GM21515 (cell line): ENCODE results near the gene ASPDH.
"Not testable (repeated sequence)": the region's sequence is repeated elsewhere in the genome, so short reads cannot be mapped to it uniquely, and the experiment has no call there.

Experiments
- ATAC-seq: cut with Tn5 transposase; IDR thresholded peaks from one replicate; pipeline ENCODE4 v1.9.1; 2021; ENCODE audit not compliant: unreplicated experiment

The ASPDH gene

GRCh38 chr19:50480281-50481111 lies 33.2 kb downstream of the ASPDH start:
- no peak for ATAC-seq

GRCh38 chr19:50479761-50480251 lies 33.9 kb downstream of the ASPDH start:
- no peak for ATAC-seq

- ATAC-seq, result no peak
Measured at GRCh38 chr19:50478901-50479715, 34.6 kb downstream of the ASPDH start.

GRCh38 chr19:50477751-50478515 lies 35.8 kb downstream of the ASPDH start:
- no peak for ATAC-seq

- ATAC-seq, result no peak
Measured at GRCh38 chr19:50476907-50477238, 36.8 kb downstream of the ASPDH start.

GRCh38 chr19:50476224-50476906 lies 37.3 kb downstream of the ASPDH start, which contains the start of the genes EMC10 and GARIN5A:
EMC10 (plus strand) TSS chr19:50476507; CDS start chr19:50476545, 38 bp downstream.
GARIN5A (minus strand) TSS chr19:50476848; CDS start chr19:50476388, 460 bp downstream.
- ATAC-seq, result peak; percentile 71

GRCh38 chr19:50475736-50476223 lies 37.9 kb downstream of the ASPDH start:
- ATAC-seq, result no peak

- ATAC-seq, result no peak
Measured at GRCh38 chr19:50475101-50475568, 38.6 kb downstream of the ASPDH start.

GRCh38 chr19:50473336-50473735 lies 40.4 kb downstream of the ASPDH start:
- ATAC-seq, result not testable (repeated sequence)

GRCh38 chr19:50468818-50469217 lies 44.9 kb downstream of the ASPDH start:
- no peak for ATAC-seq

- ATAC-seq, result no peak
Measured at GRCh38 chr19:50467566-50467965, 46.1 kb downstream of the ASPDH start.

- no peak for ATAC-seq
Measured at GRCh38 chr19:50466706-50467039, 47.0 kb downstream of the ASPDH start.

- ATAC-seq, result no peak
Measured at GRCh38 chr19:50465986-50466705, 47.6 kb downstream of the ASPDH start.

- no peak for ATAC-seq
Measured at GRCh38 chr19:50465000-50465399, 48.7 kb downstream of the ASPDH start.

GRCh38 chr19:50464348-50464747 lies 49.4 kb downstream of the ASPDH start:
- ATAC-seq, result no peak

- no peak for ATAC-seq
Measured at GRCh38 chr19:50462970-50463369, 50.7 kb downstream of the ASPDH start.
